ENCODE measurements around the gene CDHR1. TPM values are rescaled to one million over a fixed set of nuclear protein-coding genes. Genes with fewer than 3 reads are reported as not detected.

CDHR1 gene
- total RNA-seq, 1 experiment from 2014 or later: 5.0 TPM

- CTCF ChIA-PET: interaction anchor here (0.5 kb wide), 1 partner anchor 1325 kb away, joined by 3 read pairs; no protein-coding TSS in a partner anchor
- Mint-ChIP-seq H3K9me3 (peaks cover 6% of the 10 kb centered on the region), H3K4me3 (no peak overlapping the region), H3K27ac (no peak overlapping the region), H3K4me1 (no peaks in the 10 kb centered on the region), H3K27me3 (ENCODE audit: low read depth) (peaks cover 10% of the 10 kb centered on the region), H3K36me3 (no peaks in the 10 kb centered on the region)
- POLR2A ChIA-PET: interaction anchor here (0.8 kb wide), 1 partner anchor 22 kb away, joined by 3 read pairs; no protein-coding TSS in a partner anchor
- no peak for TF ChIP-seq ERG (CRISPR knock-in tag; IDR thresholded peaks at IDR 0.05)
- no peak for TF ChIP-seq ZNF532 (CRISPR knock-in tag; IDR thresholded peaks at IDR 0.05; ENCODE audit: borderline replicate concordance)
- TF ChIP-seq ARID4B (CRISPR knock-in tag; IDR thresholded peaks at IDR 0.05; ENCODE audit: borderline replicate concordance): no peak
- TF ChIP-seq EMX1 (CRISPR knock-in tag; IDR thresholded peaks at IDR 0.05): no peak
- TF ChIP-seq CREM (CRISPR knock-in tag; IDR thresholded peaks at IDR 0.05): no peak
- no peak for TF ChIP-seq E2F1 (CRISPR knock-in tag; IDR thresholded peaks at IDR 0.05)
- no peak for TF ChIP-seq MAX (CRISPR knock-in tag; IDR thresholded peaks at IDR 0.05)
- no peak for TF ChIP-seq STAT6 (CRISPR knock-in tag; conservative IDR thresholded peaks at IDR 0.05; ENCODE audit: low read depth)
- TF ChIP-seq ZNF512 (CRISPR knock-in tag; IDR thresholded peaks at IDR 0.05; ENCODE audit: borderline replicate concordance): no peak
- no peak for TF ChIP-seq ATF6 (CRISPR knock-in tag; IDR thresholded peaks at IDR 0.05)
- no peak for TF ChIP-seq NFE2L1 (CRISPR knock-in tag; IDR thresholded peaks at IDR 0.05)
- TF ChIP-seq SOX15 (CRISPR knock-in tag; IDR thresholded peaks at IDR 0.05): no peak
- TF ChIP-seq CREB1 (CRISPR knock-in tag; IDR thresholded peaks at IDR 0.05): no peak
- TF ChIP-seq ZMAT4 (CRISPR knock-in tag; IDR thresholded peaks at IDR 0.05): no peak
- no peak for TF ChIP-seq E2F5 (CRISPR knock-in tag; IDR thresholded peaks at IDR 0.05)
- TF ChIP-seq ESRRA (CRISPR knock-in tag; IDR thresholded peaks at IDR 0.05; ENCODE audit: borderline replicate concordance): no peak
- TF ChIP-seq ATF3 (CRISPR knock-in tag; conservative IDR thresholded peaks at IDR 0.05): no peak
- DNase-seq (ENCODE audit: low spot score) (no peak), ATAC-seq (no peak)
Measured at GRCh38 chr10:84221916-84222315, 27.6 kb downstream of the CDHR1 start.

All from WTC11 (cell line).